LNCaP clone FGC (cell line): Measurements from ENCODE around the gene CTPS1.

ENCODE experiments used
- DNase-seq: peaks from one replicate; pipeline ENCODE4 v3.0.0-alpha.2; 2011; ENCODE audit warnings: low read depth
- H3K4me3 ChIP-seq: 2 replicates; pipeline ENCODE4 v1.5.1; 2011; ENCODE audit warnings: mild to moderate bottlenecking, low read depth, low read length, control low read depth
- TF ChIP-seq, protein P1 (sequence below): IDR thresholded peaks from 2 replicates; pipeline ENCODE4 v1.5.1; 2012; ENCODE audit warnings: mild to moderate bottlenecking; ENCODE audit not compliant: control insufficient read depth, insufficient read depth; ENCODE audit errors: extremely low read depth

CTPS1 gene

DNA sequence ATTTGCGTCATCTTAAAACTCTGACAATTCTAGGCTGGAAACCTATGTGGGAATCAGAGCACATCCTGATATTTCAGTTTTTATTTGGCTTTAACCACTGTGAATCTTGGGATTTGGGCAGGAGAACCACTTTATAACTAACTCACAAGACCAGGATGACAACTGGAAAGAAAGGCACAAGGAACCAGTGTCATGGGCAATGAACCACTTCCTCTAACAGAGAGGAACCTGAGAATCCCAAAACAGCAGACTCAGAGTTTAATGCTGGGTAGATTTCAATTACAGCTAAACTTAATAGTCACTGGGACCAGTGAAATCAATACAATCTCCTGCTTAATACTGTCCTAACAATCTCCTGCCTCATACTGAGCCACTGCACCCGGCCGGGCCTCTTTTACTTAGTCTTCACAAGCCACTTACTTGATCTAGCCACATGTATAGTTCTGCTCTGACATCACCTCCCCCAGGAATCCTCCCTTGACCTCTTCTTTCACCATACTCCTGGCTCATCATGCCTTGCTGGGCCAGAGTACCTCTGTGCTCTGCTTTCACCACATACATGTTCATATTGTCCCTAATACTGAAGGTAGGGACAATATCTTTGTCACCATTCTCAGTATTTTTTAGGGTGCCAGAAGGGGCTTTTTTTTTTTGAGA is 62.2 kb downstream of the CTPS1 start:
- no peak overlapping the region for H3K4me3 ChIP-seq
- TF ChIP-seq, protein P1, sequence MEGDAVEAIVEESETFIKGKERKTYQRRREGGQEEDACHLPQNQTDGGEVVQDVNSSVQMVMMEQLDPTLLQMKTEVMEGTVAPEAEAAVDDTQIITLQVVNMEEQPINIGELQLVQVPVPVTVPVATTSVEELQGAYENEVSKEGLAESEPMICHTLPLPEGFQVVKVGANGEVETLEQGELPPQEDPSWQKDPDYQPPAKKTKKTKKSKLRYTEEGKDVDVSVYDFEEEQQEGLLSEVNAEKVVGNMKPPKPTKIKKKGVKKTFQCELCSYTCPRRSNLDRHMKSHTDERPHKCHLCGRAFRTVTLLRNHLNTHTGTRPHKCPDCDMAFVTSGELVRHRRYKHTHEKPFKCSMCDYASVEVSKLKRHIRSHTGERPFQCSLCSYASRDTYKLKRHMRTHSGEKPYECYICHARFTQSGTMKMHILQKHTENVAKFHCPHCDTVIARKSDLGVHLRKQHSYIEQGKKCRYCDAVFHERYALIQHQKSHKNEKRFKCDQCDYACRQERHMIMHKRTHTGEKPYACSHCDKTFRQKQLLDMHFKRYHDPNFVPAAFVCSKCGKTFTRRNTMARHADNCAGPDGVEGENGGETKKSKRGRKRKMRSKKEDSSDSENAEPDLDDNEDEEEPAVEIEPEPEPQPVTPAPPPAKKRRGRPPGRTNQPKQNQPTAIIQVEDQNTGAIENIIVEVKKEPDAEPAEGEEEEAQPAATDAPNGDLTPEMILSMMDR = no peak
- no peak for DNase-seq

DNA sequence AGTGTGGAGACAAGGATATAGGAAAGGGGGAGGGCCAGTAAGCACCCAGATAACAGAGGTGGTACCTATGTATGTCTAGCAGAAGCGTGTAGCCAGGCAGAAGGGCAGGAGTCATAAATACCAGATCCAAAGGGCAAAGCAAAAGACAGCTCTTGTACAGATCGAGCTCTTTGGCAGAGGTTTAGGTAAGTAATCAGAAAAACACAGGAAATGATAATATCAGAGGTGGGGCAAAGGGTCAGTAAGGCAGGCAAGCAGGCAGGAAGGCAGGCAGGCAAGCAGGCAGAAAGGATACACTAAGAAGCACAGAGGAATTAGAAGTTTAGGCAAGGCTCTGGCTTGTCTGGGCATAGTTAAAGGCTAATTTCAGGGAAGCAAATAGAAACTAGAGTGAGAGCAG is 64.7 kb downstream of the CTPS1 start:
- peak; percentile 58 for DNase-seq
- TF ChIP-seq, protein P1 = no peak
- H3K4me3 ChIP-seq = peak overlapping the region; percentile 58

DNA sequence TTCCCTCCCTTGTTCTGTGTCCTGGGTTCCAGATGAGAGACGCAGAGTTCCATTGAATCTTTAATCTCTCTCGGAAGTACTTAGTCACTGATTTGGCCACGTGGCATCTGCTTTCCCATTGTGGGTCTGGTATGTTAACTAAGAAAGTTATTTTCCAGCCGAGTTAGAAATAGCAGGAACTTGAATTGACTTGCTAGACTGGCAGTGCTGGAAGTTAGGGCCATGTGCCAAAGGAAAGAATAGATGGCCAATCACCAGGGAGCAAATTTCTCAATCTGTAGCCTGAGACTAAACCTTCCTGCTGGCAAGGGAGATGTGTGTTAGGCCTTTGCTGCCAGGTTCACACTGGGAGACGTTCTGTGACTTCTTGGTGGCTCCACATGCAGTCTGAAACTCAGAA is 66.2 kb downstream of the CTPS1 start:
- DNase-seq = peak; percentile 99
- peak overlapping the region; percentile 58 for H3K4me3 ChIP-seq
- TF ChIP-seq, protein P1 = no peak

DNA sequence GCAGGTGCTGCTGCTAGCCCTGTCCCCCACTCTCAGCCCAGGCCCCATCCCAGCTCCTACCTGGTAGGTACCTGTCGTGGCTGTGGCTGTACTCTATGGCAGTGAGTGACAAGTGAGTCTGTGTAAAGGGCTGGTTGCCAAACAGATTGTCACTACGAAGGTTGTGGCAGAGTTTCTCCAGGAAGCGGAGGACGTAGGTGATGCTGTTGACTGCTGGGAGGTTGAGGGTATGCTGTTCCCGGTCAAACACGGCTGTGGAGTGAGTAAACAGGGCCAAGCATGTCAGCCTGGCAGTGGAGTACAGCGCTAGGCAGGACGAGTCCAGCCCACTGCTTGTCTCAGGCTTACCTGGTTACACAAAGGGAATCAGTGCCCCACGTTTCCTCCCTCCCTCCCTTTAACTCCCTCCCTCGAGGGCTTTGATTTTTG is 66.9 kb downstream of the CTPS1 start:
- TF ChIP-seq, protein P1 = no peak
- H3K4me3 ChIP-seq = peak overlapping the region; percentile 11
- peak; percentile 87 for DNase-seq

DNA sequence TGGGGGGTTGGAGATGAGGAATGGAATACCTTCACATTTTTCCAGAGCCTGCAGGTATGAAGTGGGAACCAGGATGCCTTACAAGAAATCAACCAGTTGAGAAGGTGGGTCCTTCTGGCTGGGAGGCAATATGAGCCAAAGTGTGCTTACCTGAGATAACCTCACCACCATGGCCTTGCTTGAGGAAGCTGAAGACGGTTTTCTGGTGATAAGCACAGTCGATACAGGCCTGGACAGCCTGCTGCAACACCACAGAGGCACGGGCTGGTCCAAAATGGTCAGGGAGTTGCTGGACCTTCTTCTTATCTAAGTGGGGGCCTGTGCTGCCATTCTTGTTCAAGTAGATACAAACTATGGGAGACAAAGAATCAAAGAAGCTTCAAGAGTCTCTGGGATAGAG is 69.0 kb downstream of the CTPS1 start:
- no peak for DNase-seq
- TF ChIP-seq, protein P1 = no peak
- no peak overlapping the region for H3K4me3 ChIP-seq

DNA sequence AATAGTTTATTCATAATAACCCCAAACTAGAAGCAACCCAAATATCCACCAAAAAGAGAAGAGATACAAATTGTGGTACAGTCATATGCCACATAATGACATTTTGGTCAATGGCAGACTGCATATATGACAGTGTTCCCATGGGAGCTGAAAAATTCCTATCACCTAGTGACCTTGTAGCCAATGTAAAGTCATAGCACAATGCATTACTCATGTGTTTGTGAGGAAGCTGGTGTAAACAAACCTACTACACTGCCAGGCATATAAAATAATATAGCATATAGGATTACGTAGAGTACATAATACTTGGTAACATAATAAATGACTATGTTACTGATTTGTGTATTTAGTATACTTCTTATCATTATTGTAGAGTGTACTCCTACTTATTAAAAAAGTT is 71.5 kb downstream of the CTPS1 start:
- H3K4me3 ChIP-seq = no peak overlapping the region
- DNase-seq = peak; percentile 56
- TF ChIP-seq, protein P1 = no peak

DNA sequence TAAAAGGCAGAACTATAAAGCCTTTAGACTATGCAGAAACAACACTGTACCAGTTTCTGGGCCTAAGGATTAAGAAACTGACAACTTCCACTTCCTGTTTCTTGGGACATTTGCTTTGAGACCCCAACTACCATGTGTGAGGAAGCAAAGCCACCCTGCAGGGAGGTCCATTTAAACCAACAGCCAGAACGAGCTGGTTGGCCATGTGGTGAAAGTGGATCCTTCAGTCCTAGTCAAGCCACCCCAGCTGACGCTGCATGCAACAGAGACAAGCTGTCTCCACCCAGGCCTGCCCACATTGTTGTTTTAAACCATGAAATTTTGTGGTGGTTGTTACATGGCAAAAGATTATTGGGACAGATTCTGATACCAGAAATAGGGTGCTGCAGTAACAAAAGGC is 73.8 kb downstream of the CTPS1 start:
- TF ChIP-seq, protein P1 = no peak
- no peak for DNase-seq
- H3K4me3 ChIP-seq = no peak overlapping the region
